Thymus (tissue), 11 donors: ENCODE results near the gene MPP2. TPM values are rescaled to one million over a fixed set of nuclear protein-coding genes. Genes with fewer than 3 reads are reported as not detected.
A peak's percentile ranks its signal among the peaks of the same experiment; 100 is the strongest.

ENCODE experiments used
- DNase-seq, 9 donors: peaks; one replicate each; pipeline ENCODE4 v3.0.0-alpha.2; 2013; ENCODE audit warnings: low spot score in 9 of 9, low read depth in 6 of 9, missing footprints in 1 of 9
- H3K27ac ChIP-seq, 2 donors: one replicate each; pipeline ENCODE4 v1.5.1; 2013; ENCODE audit warnings: control low read depth in 1 of 2, low read depth in 1 of 2, low read length in 1 of 2, mild to moderate bottlenecking in 1 of 2, moderate library complexity in 1 of 2
- H3K27me3 ChIP-seq, 2 donors: one replicate each; pipeline ENCODE4 v1.5.1; 2013; ENCODE audit warnings: low read length in 1 of 2; ENCODE audit not compliant: control insufficient read depth in 2 of 2, insufficient read depth in 1 of 2
- H3K36me3 ChIP-seq, 2 donors: one replicate each; pipeline ENCODE4 v1.5.1; 2013; ENCODE audit warnings: low read length in 1 of 2, mild to moderate bottlenecking in 1 of 2, moderate library complexity in 1 of 2; ENCODE audit not compliant: control insufficient read depth in 2 of 2, insufficient read depth in 2 of 2
- H3K4me1 ChIP-seq, 2 donors: one replicate each; pipeline ENCODE4 v1.5.1; 2013; ENCODE audit warnings: low read length in 2 of 2; ENCODE audit not compliant: control insufficient read depth in 2 of 2, insufficient read depth in 2 of 2
- H3K4me3 ChIP-seq, 2 donors: one replicate each; pipeline ENCODE4 v1.5.1; 2013; ENCODE audit warnings: low read length in 2 of 2, control low read depth in 1 of 2, mild to moderate bottlenecking in 1 of 2
- H3K9me3 ChIP-seq, 2 donors: one replicate each; pipeline ENCODE4 v1.5.1; 2013; ENCODE audit warnings: low read length in 1 of 2, mild to moderate bottlenecking in 1 of 2; ENCODE audit not compliant: control insufficient read depth in 2 of 2, insufficient read depth in 1 of 2
- WGBS: extraction: QIAGEN DNeasy Blood & Tissue Kit; methylation state at CpG from one replicate; pipeline ENCODE4 v1.1.7; 2013; 5-methylcytosine and 5-hydroxymethylcytosine counted together
- polyA plus RNA-seq: library from polyadenylated mRNA; stranded (reverse); fragments of 200-250 nt; gene quantifications from one replicate; pipeline ENCODE4 v1.2.3, GENCODE V29; 2013
- total RNA-seq: library from RNA; stranded (reverse); fragments of 120-200 nt; gene quantifications from one replicate; pipeline ENCODE4 v1.2.4, GENCODE V29; 2013
- donor health status: healthy.

Gene MPP2
- total and polyA plus RNA-seq, 2 donors, result 0.52 to 0.87 TPM

- Histone ChIP-seq H3K9me3 (no peaks in the 10 kb centered on the region), H3K36me3 (no peaks in the 10 kb centered on the region), H3K4me1 (no peaks in the 10 kb centered on the region), H3K4me3 (no peak overlapping the region), H3K27me3 (peaks cover 0 to 12% of the 10 kb centered on the region in 2 donors), H3K27ac (no peak overlapping the region)
- DNase-seq, result no peak
- WGBS, result 86% methylated on average over 4 of the region's 4 CpGs
Observed at GRCh38 chr17:43840814-43841213, 66.5 kb downstream of the MPP2 start.

- DNase-seq, result no peak
- Histone ChIP-seq H3K27me3 (peaks cover 0 to 19% of the 10 kb centered on the region in 2 donors), H3K9me3 (no peaks in the 10 kb centered on the region), H3K27ac (no peak overlapping the region), H3K36me3 (no peaks in the 10 kb centered on the region), H3K4me3 (no peak overlapping the region), H3K4me1 (no peaks in the 10 kb centered on the region)
- 71% methylated on average over 7 of the region's 7 CpGs for WGBS
Observed at GRCh38 chr17:43839670-43840108, 67.6 kb downstream of the MPP2 start.

- H3K27me3 ChIP-seq, result peaks cover 31 to 60% of the 10 kb centered on the region in 2 donors
- H3K36me3 ChIP-seq, result no peaks in the 10 kb centered on the region
- no peak overlapping the region for H3K4me3 ChIP-seq
- H3K9me3 ChIP-seq, result peaks cover 0 to 3% of the 10 kb centered on the region in 2 donors
- 69% methylated on average over 2 of the region's 2 CpGs for WGBS
- peaks cover 0 to 5% of the 10 kb centered on the region in 2 donors for H3K4me1 ChIP-seq
- no peak overlapping the region for H3K27ac ChIP-seq
- DNase-seq, result no peak
Observed at GRCh38 chr17:43834106-43834505, 73.2 kb downstream of the MPP2 start.

GRCh38 chr17:43832976-43833829 is 74.1 kb downstream of the MPP2 start, which contains the start of gene MPP3:
MPP3 (minus strand) TSS chr17:43833146; CDS start chr17:43831906, 1,240 bp downstream.
- Histone ChIP-seq H3K9me3 (peaks cover 0 to 3% of the 10 kb centered on the region in 2 donors), H3K27ac (no peak within 1 kb of the TSS), H3K27me3 (peaks cover 31 to 60% of the 10 kb centered on the region in 2 donors), H3K36me3 (no peaks in the 10 kb centered on the region), H3K4me3 (peak within 1 kb of the TSS in 1 of 2 donors; percentile 47), H3K4me1 (peaks cover 0 to 5% of the 10 kb centered on the region in 2 donors)
- 2% methylated on average over 85 of the region's 87 CpGs for WGBS
- peak in 4 of 9 donors; percentile 7 to 44 (median 13) for DNase-seq

- H3K27ac ChIP-seq, result no peak overlapping the region
- 14% methylated on average over 48 of the region's 51 CpGs for WGBS
Observed at GRCh38 chr17:43832168-43832975, 75.0 kb downstream of the MPP2 start.

DNA sequence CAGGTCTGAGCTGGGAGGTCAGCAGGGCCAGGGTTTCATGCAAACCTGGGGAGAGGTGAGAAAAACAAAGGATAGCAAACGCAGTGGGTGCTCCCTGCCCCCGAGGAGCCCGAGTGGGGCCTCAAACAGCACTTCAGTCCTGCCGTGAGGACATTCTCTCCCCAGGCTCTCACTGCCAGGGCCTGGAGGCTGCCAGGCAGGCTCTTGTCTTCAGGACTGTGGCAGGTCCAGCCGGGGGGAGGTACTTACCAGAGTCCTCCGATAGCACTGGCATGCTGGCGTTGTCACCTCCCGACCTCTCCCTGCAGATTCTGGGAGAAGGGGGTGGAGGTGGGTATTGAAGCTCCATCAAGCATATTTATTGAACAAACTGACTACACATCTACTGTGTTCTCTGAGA is 75.7 kb downstream of the MPP2 start:
- H3K27ac ChIP-seq, result no peak overlapping the region
- H3K9me3 ChIP-seq, result peaks cover 0 to 3% of the 10 kb centered on the region in 2 donors
- no peak for DNase-seq
- H3K4me1 ChIP-seq, result peaks cover 0 to 5% of the 10 kb centered on the region in 2 donors
- H3K36me3 ChIP-seq, result no peaks in the 10 kb centered on the region
- 97% methylated on average over 8 of the region's 8 CpGs for WGBS
- no peak overlapping the region for H3K4me3 ChIP-seq
- peaks cover 31 to 58% of the 10 kb centered on the region in 2 donors for H3K27me3 ChIP-seq

More at GRCh38 chr17:43832168-43832975, 75.0 kb downstream of the MPP2 start:
- no peak for DNase-seq
- Histone ChIP-seq H3K9me3 (peaks cover 0 to 3% of the 10 kb centered on the region in 2 donors), H3K36me3 (no peaks in the 10 kb centered on the region), H3K4me3 (peak overlapping the region in 1 of 2 donors; percentile 47), H3K27me3 (peaks cover 31 to 60% of the 10 kb centered on the region in 2 donors), H3K4me1 (peaks cover 0 to 5% of the 10 kb centered on the region in 2 donors)

GRCh38 chr17:43830510-43831140 is 76.7 kb downstream of the MPP2 start:
- no peak overlapping the region for H3K27ac ChIP-seq
- 93% methylated on average over 7 of the region's 7 CpGs for WGBS
- H3K27me3 ChIP-seq, result peaks cover 31 to 58% of the 10 kb centered on the region in 2 donors
- peaks cover 0 to 3% of the 10 kb centered on the region in 2 donors for H3K9me3 ChIP-seq
- H3K36me3 ChIP-seq, result no peaks in the 10 kb centered on the region
- H3K4me3 ChIP-seq, result no peak overlapping the region
- no peak for DNase-seq
- peaks cover 0 to 5% of the 10 kb centered on the region in 2 donors for H3K4me1 ChIP-seq

DNA sequence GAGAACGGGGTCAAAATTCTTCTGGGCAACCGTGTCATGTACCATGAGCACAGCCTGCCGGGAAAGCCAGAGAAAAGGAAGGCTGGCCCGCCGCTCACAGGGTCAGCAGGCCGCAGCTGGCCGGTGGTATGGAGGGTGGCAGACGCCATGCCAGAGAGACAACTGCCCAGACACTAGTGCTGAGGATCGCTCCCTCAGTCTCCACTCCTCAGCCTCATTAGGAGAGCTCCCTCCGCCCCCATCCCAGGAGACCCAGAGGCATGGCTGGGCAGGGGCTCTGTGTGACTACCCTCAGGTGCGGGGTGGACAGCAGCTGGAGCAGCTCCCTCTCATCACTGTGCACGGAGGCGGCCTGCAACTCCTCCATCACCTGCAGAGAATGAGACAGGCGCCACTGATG is 77.6 kb downstream of the MPP2 start:
- no peak overlapping the region for H3K4me3 ChIP-seq
- H3K27me3 ChIP-seq, result peaks cover 31 to 52% of the 10 kb centered on the region in 2 donors
- H3K9me3 ChIP-seq, result peaks cover 0 to 3% of the 10 kb centered on the region in 2 donors
- DNase-seq, result no peak
- no peaks in the 10 kb centered on the region for H3K36me3 ChIP-seq
- WGBS, result 96% methylated on average over 14 of the region's 14 CpGs
- peaks cover 0 to 5% of the 10 kb centered on the region in 2 donors for H3K4me1 ChIP-seq
- no peak overlapping the region for H3K27ac ChIP-seq
